GM12874 (cell line): Measurements from ENCODE around the gene RAB11FIP3.

Experiments
- CTCF ChIP-seq: IDR thresholded peaks from 2 replicates; pipeline ENCODE4 v1.5.1; 2011; ENCODE audit warnings: low read depth, mild to moderate bottlenecking, control low read depth, low read length, moderate library complexity; ENCODE audit not compliant: insufficient read depth

The RAB11FIP3 gene

GRCh38 chr16:398561-399339 lies 26.7 kb upstream of the RAB11FIP3 start:
- TF ChIP-seq CTCF: no peak

GRCh38 chr16:399340-400019 lies 26.0 kb upstream of the RAB11FIP3 start:
- no peak for TF ChIP-seq CTCF

DNA sequence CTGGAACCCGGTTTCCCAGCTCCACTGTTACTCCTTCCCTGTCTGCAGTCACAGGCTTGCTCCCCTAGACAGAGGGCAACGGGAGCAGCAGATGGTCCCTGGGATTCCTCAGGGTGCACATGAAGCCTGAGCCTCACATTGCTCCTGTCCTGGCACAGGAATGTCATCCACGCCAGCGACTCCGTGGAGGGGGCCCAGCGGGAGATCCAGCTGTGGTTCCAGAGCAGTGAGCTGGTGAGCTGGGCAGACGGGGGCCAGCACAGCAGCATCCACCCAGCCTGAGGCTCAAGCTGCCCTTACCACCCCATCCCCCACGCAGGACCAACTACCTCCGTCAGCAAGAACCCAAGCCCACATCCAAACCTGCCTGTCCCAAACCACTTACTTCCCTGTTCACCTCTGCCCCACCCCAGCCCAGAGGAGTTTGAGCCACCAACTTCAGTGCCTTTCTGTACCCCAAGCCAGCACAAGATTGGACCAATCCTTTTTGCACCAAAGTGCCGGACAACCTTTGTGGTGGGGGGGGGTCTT lies 25.3 kb upstream of the RAB11FIP3 start:
- TF ChIP-seq CTCF: no peak

- TF ChIP-seq CTCF: peak; percentile 72
These were observed 23.7 kb upstream of the RAB11FIP3 start, which contains the start of gene DECR2 for GRCh38 chr16:401468-402348. Gene DECR2 (plus strand): TSS chr16:401885. CDS start chr16:401964, 79 bp downstream.

GRCh38 chr16:404971-405486 lies 20.4 kb upstream of the RAB11FIP3 start:
- TF ChIP-seq CTCF: no peak

DNA sequence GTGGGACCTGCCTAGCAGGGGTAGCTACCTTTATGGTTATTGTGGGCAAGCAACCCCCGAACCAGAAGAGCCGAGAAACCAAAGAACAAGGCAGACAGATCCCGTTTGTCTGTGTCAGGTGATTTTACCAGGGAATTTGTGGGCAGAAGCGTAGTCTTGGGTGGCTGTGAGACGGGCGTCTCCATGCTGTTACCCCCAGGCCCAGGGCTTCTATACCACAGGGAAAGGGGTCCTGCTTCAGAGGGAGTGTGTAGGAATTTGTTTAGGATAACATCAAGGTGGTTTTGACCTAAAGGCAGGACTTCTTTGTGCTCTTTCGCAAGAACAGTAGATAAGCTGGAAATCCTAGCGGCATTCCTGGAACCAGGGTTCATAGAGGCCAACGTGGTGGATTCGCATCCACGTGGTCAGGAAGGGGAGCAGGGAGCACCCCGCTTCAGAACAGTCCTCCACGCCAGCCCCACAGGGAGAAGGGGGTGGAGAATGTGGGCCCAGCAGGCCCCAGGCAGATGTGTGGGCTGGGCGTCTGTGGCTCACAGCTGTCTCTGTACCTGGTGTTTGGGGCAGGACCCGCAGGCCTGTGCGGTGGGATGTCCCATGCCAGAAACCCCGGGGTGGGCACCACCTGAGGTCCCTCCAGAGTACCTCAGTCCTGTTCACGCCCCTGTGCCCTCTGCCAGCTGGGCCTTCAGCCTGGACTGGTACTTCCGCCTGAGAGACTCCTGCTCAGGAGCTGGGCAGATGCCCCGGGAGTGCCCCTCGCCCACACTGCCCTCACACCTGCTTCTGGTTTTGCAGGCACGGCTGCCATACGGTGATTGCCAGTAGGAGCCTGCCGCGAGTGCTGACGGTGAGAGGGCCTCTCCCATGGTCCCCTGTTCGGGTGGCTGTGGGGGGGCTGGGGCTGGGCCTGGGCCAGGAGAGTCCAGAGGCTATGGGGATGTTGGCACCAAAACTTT lies 19.6 kb upstream of the RAB11FIP3 start:
- no peak for TF ChIP-seq CTCF
